Caco-2 (cell line): ENCODE data around the gene NIPSNAP3A. TPM values are rescaled to one million over a fixed set of nuclear protein-coding genes. Genes with fewer than 3 reads are reported as not detected.

ENCODE experiments used
- BruUV-seq: library from RNA; stranded (reverse); fragments of 400-500 nt; replicated peaks from 2 replicates; lab custom pipeline; 2021; lab: Mats Ljungman, UMichigan
- CTCF ChIA-PET: fragments of 300-600 bp; sonication (Branson Sonifier 250); formaldehyde crosslinking; loops from one replicate; lab custom pipeline; 2022; ENCODE audit warnings: antibody characterized with exemption; lab: Charles Lee
- POLR2A ChIA-PET: fragments of 300-600 bp; sonication (Branson Sonifier 250); formaldehyde crosslinking; loops from one replicate; lab custom pipeline; 2022; ENCODE audit warnings: antibody characterized with exemption; lab: Charles Lee
- DNase-seq, 2 experiments: peaks; one replicate each; pipeline versions ENCODE4 v3.0.0 to v3.0.0-alpha.2; 2020 to 2022
- H3K27me3 ChIP-seq: replicated peaks from 2 replicates; pipeline ENCODE4 v1.6.0; 2011; ENCODE audit warnings: low read length; ENCODE audit not compliant: control insufficient read depth, insufficient read depth
- H3K36me3 ChIP-seq: 2 replicates; pipeline ENCODE4 v1.5.1; 2011; ENCODE audit warnings: low read length; ENCODE audit not compliant: control insufficient read depth, insufficient read depth
- H3K4me1 ChIP-seq: fragments of 250-450 bp; sonication (Bioruptor Pico); 2 replicates; pipeline ENCODE4 v1.5.1; 2020; ENCODE audit warnings: mild to moderate bottlenecking
- H3K4me3 ChIP-seq: 2 replicates; pipeline ENCODE4 v1.5.1; 2011; ENCODE audit warnings: low read depth, mild to moderate bottlenecking, control low read depth, low read length
- H3K9me3 ChIP-seq: fragments of 250-450 bp; sonication (Bioruptor Pico); 2 replicates; pipeline ENCODE4 v1.5.1; 2020; ENCODE audit warnings: mild to moderate bottlenecking, moderate library complexity
- H3K27ac Mint-ChIP-seq: one replicate; pipeline ENCODE4 v1.8.0; 2022; ENCODE audit warnings: mixed read lengths; ENCODE audit not compliant: unreplicated experiment
- H3K27me3 Mint-ChIP-seq: one replicate; pipeline ENCODE4 v1.8.0; 2022; ENCODE audit warnings: mixed read lengths; ENCODE audit not compliant: insufficient read depth, unreplicated experiment
- H3K36me3 Mint-ChIP-seq: one replicate; pipeline ENCODE4 v1.8.0; 2022; ENCODE audit warnings: mild to moderate bottlenecking, mixed read lengths; ENCODE audit not compliant: insufficient read depth, unreplicated experiment
- H3K4me1 Mint-ChIP-seq: one replicate; pipeline ENCODE4 v1.8.0; 2022; ENCODE audit warnings: low read depth, mixed read lengths; ENCODE audit not compliant: unreplicated experiment
- H3K4me3 Mint-ChIP-seq: one replicate; pipeline ENCODE4 v1.8.0; 2022; ENCODE audit warnings: mild to moderate bottlenecking, moderate library complexity, mixed read lengths; ENCODE audit not compliant: unreplicated experiment
- H3K9me3 Mint-ChIP-seq: one replicate; pipeline ENCODE4 v1.8.0; 2022; ENCODE audit warnings: mixed read lengths; ENCODE audit not compliant: unreplicated experiment
- intact Hi-C: fragments of 100-400 bp; cut with micrococcal nuclease; formaldehyde crosslinking; loops from one replicate; pipeline ENCODE4 v1.10.0; 2022; ENCODE audit not compliant: unreplicated experiment
- total RNA-seq: library from RNA; stranded (reverse); gene quantifications from 2 replicates; pipeline ENCODE4 v1.2.3, GENCODE V29; 2022
- TF ChIP-seq, protein P1 (sequence below), 2 experiments: fragments of 200-600 bp in 1 of 2; IDR thresholded peaks; 1 replicate in 1 of 2; 2 replicates in 1 of 2; pipeline versions ENCODE4 v1.5.1 to v1.8.0; 2011 to 2022; ENCODE audit warnings: antibody characterized with exemption in 1 of 2, control low read depth in 1 of 2, inconsistent platforms in 1 of 2, low read depth in 1 of 2, low read length in 1 of 2, mild to moderate bottlenecking in 1 of 2, moderate library complexity in 1 of 2; ENCODE audit not compliant: insufficient read depth in 1 of 2, severe bottlenecking in 1 of 2, unreplicated experiment in 1 of 2

Gene NIPSNAP3A
- total RNA-seq, 1 experiment from 2014 or later: 19.0 TPM

DNA sequence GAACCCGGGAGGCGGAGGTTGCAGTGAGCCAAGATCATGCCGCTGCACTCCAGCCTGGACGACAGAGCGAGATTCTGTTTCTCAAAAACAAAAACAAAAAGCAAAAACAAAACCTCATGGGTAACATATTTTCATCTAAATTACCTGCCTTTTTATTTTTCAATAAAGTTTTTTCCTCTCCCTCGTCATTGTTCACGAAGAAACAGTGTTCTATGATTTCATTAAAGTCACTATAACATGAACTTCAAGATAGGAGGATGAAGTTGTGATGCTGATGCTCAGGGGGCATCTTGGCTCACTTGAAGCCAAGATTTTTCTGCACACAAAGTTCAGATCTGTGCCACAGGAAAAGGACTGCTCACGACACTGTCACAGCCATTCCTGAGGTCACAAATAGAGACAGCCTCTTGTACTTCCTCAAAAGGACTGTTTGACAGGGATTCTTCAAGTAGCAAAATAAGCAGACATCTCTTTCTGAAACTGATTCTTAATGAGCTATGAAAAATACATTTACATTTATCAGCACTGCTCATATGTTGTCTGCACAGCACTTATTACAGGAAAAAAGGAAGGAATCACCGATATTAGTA is 32.6 kb downstream of the NIPSNAP3A start:
- intact Hi-C loops: loop anchor here (5.0 kb wide), 1 partner anchor 147 kb away; the partner anchor contains the start of gene ABCA1
- CTCF ChIA-PET: interaction anchor here (1.0 kb wide), 2 partner anchors 147 to 284 kb away, joined by 3 to 4 read pairs; no protein-coding TSS in a partner anchor
- no peak overlapping the region for H3K4me3 Mint-ChIP-seq
- POLR2A ChIA-PET: no interaction called here
- H3K27me3 ChIP-seq: no peaks in the 10 kb centered on the region
- no peaks in the 10 kb centered on the region for H3K4me1 Mint-ChIP-seq
- H3K36me3 ChIP-seq: no peaks in the 10 kb centered on the region
- no peaks in the 10 kb centered on the region for H3K4me1 ChIP-seq
- TF ChIP-seq, protein P1, sequence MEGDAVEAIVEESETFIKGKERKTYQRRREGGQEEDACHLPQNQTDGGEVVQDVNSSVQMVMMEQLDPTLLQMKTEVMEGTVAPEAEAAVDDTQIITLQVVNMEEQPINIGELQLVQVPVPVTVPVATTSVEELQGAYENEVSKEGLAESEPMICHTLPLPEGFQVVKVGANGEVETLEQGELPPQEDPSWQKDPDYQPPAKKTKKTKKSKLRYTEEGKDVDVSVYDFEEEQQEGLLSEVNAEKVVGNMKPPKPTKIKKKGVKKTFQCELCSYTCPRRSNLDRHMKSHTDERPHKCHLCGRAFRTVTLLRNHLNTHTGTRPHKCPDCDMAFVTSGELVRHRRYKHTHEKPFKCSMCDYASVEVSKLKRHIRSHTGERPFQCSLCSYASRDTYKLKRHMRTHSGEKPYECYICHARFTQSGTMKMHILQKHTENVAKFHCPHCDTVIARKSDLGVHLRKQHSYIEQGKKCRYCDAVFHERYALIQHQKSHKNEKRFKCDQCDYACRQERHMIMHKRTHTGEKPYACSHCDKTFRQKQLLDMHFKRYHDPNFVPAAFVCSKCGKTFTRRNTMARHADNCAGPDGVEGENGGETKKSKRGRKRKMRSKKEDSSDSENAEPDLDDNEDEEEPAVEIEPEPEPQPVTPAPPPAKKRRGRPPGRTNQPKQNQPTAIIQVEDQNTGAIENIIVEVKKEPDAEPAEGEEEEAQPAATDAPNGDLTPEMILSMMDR (IDR thresholded peaks at IDR 0.05; ENCODE audit: insufficient read depth in 1 of 2, low read depth in 1 of 2, low read length in 1 of 2, severe bottlenecking in 1 of 2, unreplicated experiment in 1 of 2): no peak
- no peaks in the 10 kb centered on the region for H3K9me3 Mint-ChIP-seq
- H3K4me3 ChIP-seq: no peak overlapping the region
- no peak overlapping the region for H3K27ac Mint-ChIP-seq
- H3K27me3 Mint-ChIP-seq: no peaks in the 10 kb centered on the region
- peaks cover 7% of the 10 kb centered on the region for H3K36me3 Mint-ChIP-seq
- H3K9me3 ChIP-seq: no peaks in the 10 kb centered on the region
- BruUV-seq: no TSS peak
- no peak for DNase-seq

DNA sequence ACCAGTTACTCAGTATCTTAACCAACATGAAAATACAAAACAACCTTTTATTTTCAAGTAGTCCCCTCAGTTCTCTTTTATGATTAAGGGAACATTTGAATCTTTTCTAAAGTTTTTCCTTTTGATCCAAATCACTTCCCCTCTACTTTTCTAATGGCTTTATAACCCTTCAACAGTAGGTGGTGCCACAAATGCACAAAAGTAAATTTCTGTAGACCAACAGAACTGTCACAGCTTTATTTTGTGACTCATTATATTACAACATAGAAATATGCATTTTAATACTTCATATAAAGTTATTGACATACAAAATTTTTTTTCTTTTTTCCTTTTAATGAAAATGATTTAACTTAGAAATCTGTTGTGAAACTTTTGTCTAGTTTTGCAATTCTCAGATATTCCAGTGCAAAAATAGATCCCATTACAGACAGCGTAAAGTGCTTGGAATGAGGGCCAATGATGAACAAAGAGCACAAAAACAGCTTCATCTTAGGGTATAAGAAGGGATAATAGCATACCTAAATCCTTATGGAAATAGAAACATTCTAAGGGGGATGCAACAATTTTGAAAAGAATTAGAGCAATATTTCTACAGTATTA is 33.4 kb downstream of the NIPSNAP3A start:
- Mint-ChIP-seq H3K36me3 (peaks cover 7% of the 10 kb centered on the region), H3K9me3 (no peaks in the 10 kb centered on the region), H3K4me3 (no peak overlapping the region), H3K27me3 (no peaks in the 10 kb centered on the region), H3K4me1 (no peaks in the 10 kb centered on the region), H3K27ac (no peak overlapping the region)
- H3K27me3 ChIP-seq: no peaks in the 10 kb centered on the region
- H3K36me3 ChIP-seq: no peaks in the 10 kb centered on the region; the same call in 1 of the 2 replicates
- BruUV-seq: no TSS peak
- H3K9me3 ChIP-seq: no peaks in the 10 kb centered on the region
- H3K4me3 ChIP-seq: no peak overlapping the region
- ChIA-PET POLR2A (no interaction called here), CTCF (interaction anchor here (1.0 kb wide), 2 partner anchors 146 to 283 kb away, joined by 3 to 4 read pairs; no protein-coding TSS in a partner anchor)
- peak in 1 of 2 experiments; percentile 17 for DNase-seq
- no peaks in the 10 kb centered on the region for H3K4me1 ChIP-seq
- intact Hi-C loops: loop anchor here (1.0 to 5.0 kb wide), 5 partner anchors 82 to 632 kb away; partner anchors contain the start of gene ABCA1
- TF ChIP-seq, protein P1 (IDR thresholded peaks at IDR 0.05; ENCODE audit: insufficient read depth in 1 of 2, low read depth in 1 of 2, low read length in 1 of 2, severe bottlenecking in 1 of 2, unreplicated experiment in 1 of 2): peak; percentile 21 to 29

DNA sequence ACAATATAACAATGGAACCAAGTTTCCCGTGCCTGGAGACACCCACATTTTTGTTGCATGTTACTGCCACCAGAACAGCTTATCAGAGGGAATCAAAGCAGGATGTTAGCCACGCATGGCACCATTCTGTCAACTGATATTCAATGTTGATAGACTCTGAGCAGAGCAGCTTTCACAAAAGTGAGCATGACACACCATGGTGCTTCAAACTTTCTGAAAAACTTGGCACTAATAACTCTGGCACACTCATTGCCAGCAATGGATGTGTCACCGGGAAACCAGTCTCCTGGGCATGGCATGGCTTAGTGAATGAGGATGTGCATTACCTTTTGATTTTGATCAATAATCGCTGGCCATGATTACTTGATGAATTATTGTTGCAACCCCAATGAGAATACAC is 36.1 kb downstream of the NIPSNAP3A start:
- H3K4me3 ChIP-seq: no peak overlapping the region
- no TSS peak for BruUV-seq

More for the DNA sequence above, 36.1 kb downstream of the NIPSNAP3A start:
- Histone ChIP-seq H3K36me3 (no peaks in the 10 kb centered on the region; the same call in 1 of the 2 replicates), H3K27me3 (no peaks in the 10 kb centered on the region), H3K4me1 (no peaks in the 10 kb centered on the region), H3K9me3 (no peaks in the 10 kb centered on the region)
- peaks cover 9% of the 10 kb centered on the region for H3K36me3 Mint-ChIP-seq
- TF ChIP-seq, protein P1 (IDR thresholded peaks at IDR 0.05; ENCODE audit: insufficient read depth in 1 of 2, low read depth in 1 of 2, low read length in 1 of 2, severe bottlenecking in 1 of 2, unreplicated experiment in 1 of 2): no peak
- H3K27me3 Mint-ChIP-seq: no peaks in the 10 kb centered on the region
- H3K27ac Mint-ChIP-seq: no peak overlapping the region
- H3K9me3 Mint-ChIP-seq: no peaks in the 10 kb centered on the region
- CTCF ChIA-PET: no interaction called here
- H3K4me3 Mint-ChIP-seq: no peak overlapping the region
- intact Hi-C loops: loop anchor here (5.0 kb wide), 1 partner anchor 144 kb away; the partner anchor contains the start of gene ABCA1
- H3K4me1 Mint-ChIP-seq: no peaks in the 10 kb centered on the region
- DNase-seq: no peak
- POLR2A ChIA-PET: no interaction called here
